Upper lobe of right lung (tissue), 1 donor: ENCODE data around the gene PFKFB4. TPM values are rescaled to one million over a fixed set of nuclear protein-coding genes. Genes with fewer than 3 reads are reported as not detected.
A peak's percentile ranks its signal among the peaks of the same experiment; 100 is the strongest.

Experiments
- ATAC-seq: fragments of 200-7000 bp; cut with Tn5 transposase; one replicate; pipeline ENCODE4 v1.9.1; 2020; ENCODE audit warnings: mild to moderate bottlenecking, moderate library complexity
- DNase-seq: peaks from one replicate; pipeline ENCODE4 v3.0.0-alpha.2; 2020
- H3K27ac ChIP-seq: fragments of 200-600 bp; one replicate; pipeline ENCODE4 v1.8.0; 2022
- H3K27me3 ChIP-seq: fragments of 200-600 bp; one replicate; pipeline ENCODE4 v1.8.0; 2022; ENCODE audit warnings: mild to moderate bottlenecking
- H3K36me3 ChIP-seq: fragments of 200-600 bp; one replicate; pipeline ENCODE4 v1.8.0; 2022
- H3K4me1 ChIP-seq: fragments of 200-600 bp; one replicate; pipeline ENCODE4 v1.8.0; 2022
- H3K4me3 ChIP-seq: fragments of 200-600 bp; one replicate; pipeline ENCODE4 v1.8.0; 2022; ENCODE audit warnings: mild to moderate bottlenecking
- H3K9me3 ChIP-seq: fragments of 200-600 bp; one replicate; pipeline ENCODE4 v1.8.0; 2022
- intact Hi-C: fragments of 100-400 bp; cut with DNase I; formaldehyde crosslinking; loops from one replicate; pipeline ENCODE4 v1.11.0; 2022
- total RNA-seq: library from RNA; stranded (reverse); fragmentation: NEBNext Ultra II Directional; extraction: Animal tissue kit (Norgen Biotek cat#: 25700); gene quantifications from one replicate; pipeline ENCODE4 v1.2.1, GENCODE V29; 2021
- TF ChIP-seq, protein P1 (sequence below): fragments of 200-600 bp; IDR thresholded peaks from one replicate; pipeline ENCODE4 v1.8.0; 2022; ENCODE audit warnings: antibody characterized with exemption
- donor health status: DM: no; HTN: yes; CAD: no; lungs with severe emphysema.

The PFKFB4 gene
- total RNA-seq, 1 donor from 2014 or later, result 11.0 TPM

DNA sequence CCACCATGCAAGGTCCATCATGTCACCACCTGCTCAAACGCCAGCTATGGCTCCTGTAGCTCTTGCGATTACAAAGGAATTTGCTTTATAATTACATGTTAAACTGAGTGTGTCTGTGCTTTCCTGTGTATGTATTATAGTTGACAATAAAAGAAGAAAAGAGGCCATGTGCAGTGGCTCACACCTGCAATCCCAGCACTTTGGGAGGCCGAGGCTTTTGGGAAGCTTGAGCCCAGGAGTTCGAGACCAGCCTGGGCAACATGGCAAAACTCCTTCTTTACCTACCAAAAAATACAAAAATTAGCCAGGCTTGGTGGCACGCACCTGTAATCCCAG, 83.0 kb downstream of the PFKFB4 start:
- peak overlapping the region; percentile 97 for H3K27ac ChIP-seq
- H3K4me3 ChIP-seq, result no peak overlapping the region
- ATAC-seq, result no peak
- no peak for DNase-seq
- H3K36me3 ChIP-seq, result peaks cover 19% of the 10 kb centered on the region
- intact Hi-C loops, result no loop called here
- TF ChIP-seq, protein P1, sequence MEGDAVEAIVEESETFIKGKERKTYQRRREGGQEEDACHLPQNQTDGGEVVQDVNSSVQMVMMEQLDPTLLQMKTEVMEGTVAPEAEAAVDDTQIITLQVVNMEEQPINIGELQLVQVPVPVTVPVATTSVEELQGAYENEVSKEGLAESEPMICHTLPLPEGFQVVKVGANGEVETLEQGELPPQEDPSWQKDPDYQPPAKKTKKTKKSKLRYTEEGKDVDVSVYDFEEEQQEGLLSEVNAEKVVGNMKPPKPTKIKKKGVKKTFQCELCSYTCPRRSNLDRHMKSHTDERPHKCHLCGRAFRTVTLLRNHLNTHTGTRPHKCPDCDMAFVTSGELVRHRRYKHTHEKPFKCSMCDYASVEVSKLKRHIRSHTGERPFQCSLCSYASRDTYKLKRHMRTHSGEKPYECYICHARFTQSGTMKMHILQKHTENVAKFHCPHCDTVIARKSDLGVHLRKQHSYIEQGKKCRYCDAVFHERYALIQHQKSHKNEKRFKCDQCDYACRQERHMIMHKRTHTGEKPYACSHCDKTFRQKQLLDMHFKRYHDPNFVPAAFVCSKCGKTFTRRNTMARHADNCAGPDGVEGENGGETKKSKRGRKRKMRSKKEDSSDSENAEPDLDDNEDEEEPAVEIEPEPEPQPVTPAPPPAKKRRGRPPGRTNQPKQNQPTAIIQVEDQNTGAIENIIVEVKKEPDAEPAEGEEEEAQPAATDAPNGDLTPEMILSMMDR, result no peak
- peaks cover 40% of the 10 kb centered on the region for H3K4me1 ChIP-seq
- no peaks in the 10 kb centered on the region for H3K27me3 ChIP-seq
- no peaks in the 10 kb centered on the region for H3K9me3 ChIP-seq

DNA sequence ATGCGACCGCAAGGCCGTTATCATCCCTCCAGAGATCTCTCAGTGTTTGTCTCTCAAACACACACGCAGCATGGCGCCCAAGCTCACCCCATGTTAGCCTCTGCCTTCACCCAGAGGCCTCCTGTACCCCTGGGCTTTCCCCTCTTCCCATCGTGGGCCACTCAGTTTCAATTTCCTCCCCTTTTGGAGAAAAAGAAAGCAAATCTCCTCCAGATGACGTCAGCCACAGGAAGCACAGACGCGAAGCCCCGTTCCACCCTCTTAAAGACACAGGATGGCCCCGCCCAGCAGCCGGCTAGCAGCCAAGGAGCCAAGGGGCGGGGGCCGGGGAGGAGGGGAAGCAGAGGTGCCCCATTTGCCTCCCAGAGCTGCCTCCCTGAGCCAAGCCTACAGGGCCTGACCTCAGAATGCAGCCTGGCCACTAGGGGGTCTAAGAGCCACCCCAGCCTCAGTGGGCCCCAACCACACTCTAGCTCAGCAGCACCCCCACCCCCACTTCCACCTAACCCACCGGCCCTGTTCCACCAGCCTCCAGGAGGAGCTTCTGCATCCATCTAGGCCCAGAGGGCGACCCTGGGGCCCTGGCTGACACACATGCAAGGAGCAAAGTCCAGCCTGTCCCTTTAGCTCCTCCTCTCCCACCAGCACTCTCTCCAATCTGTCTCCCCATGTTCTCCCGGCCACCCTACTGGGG, 83.5 kb downstream of the PFKFB4 start:
- ATAC-seq (peak; percentile 95), DNase-seq (peak; percentile 96)
- Histone ChIP-seq H3K27me3 (no peaks in the 10 kb centered on the region), H3K4me1 (peaks cover 45% of the 10 kb centered on the region), H3K27ac (peak overlapping the region; percentile 97), H3K36me3 (peaks cover 24% of the 10 kb centered on the region), H3K9me3 (no peaks in the 10 kb centered on the region), H3K4me3 (peak overlapping the region; percentile 75)
- TF ChIP-seq, protein P1, result peak; percentile 41
- intact Hi-C loops, result no loop called here

DNA sequence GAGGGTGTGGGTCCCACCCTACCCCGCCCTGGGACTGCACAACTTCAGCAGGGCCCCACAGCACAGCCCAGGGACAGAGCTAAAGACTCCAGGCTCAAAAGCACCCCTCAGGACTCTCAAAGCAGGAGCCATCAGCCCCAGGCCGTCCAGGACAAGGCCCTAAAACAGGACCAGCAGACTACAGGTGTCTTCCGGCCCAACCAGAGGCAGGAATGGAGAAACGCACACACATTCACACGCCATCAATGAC, 84.0 kb downstream of the PFKFB4 start:
- Histone ChIP-seq H3K27me3 (no peaks in the 10 kb centered on the region), H3K4me1 (peaks cover 50% of the 10 kb centered on the region), H3K27ac (peak overlapping the region; percentile 97), H3K4me3 (peak overlapping the region; percentile 75), H3K36me3 (peaks cover 29% of the 10 kb centered on the region), H3K9me3 (no peaks in the 10 kb centered on the region)
- peak; percentile 27 for ATAC-seq
- TF ChIP-seq, protein P1, result no peak
- intact Hi-C loops, result no loop called here
- DNase-seq, result peak; percentile 73

DNA sequence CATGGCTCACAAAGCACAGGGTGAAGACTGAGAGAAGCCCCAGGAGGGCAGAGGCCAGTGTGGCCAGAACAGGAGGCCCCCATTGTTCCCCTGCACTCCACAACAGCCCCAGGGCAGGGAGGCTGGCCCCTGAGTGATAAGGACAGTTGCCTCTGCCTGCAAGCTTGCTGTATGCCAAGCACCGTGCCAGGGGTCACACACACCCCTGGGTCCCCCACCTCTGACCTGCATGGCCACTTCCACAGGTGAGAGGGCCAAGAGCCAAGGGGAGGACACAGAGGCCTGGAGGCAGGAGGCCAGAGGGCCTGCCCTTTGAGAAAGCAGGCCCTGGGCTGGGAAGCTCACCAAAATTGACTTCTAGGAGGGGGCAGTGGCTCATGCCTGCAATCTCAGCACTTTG, 86.3 kb downstream of the PFKFB4 start:
- H3K9me3 ChIP-seq, result no peaks in the 10 kb centered on the region
- peaks cover 63% of the 10 kb centered on the region for H3K4me1 ChIP-seq
- H3K4me3 ChIP-seq, result no peak overlapping the region
- H3K36me3 ChIP-seq, result peaks cover 32% of the 10 kb centered on the region
- no peak for DNase-seq
- TF ChIP-seq, protein P1, result no peak
- no peak for ATAC-seq
- intact Hi-C loops, result no loop called here
- peak overlapping the region; percentile 25 for H3K27ac ChIP-seq
- H3K27me3 ChIP-seq, result no peaks in the 10 kb centered on the region

DNA sequence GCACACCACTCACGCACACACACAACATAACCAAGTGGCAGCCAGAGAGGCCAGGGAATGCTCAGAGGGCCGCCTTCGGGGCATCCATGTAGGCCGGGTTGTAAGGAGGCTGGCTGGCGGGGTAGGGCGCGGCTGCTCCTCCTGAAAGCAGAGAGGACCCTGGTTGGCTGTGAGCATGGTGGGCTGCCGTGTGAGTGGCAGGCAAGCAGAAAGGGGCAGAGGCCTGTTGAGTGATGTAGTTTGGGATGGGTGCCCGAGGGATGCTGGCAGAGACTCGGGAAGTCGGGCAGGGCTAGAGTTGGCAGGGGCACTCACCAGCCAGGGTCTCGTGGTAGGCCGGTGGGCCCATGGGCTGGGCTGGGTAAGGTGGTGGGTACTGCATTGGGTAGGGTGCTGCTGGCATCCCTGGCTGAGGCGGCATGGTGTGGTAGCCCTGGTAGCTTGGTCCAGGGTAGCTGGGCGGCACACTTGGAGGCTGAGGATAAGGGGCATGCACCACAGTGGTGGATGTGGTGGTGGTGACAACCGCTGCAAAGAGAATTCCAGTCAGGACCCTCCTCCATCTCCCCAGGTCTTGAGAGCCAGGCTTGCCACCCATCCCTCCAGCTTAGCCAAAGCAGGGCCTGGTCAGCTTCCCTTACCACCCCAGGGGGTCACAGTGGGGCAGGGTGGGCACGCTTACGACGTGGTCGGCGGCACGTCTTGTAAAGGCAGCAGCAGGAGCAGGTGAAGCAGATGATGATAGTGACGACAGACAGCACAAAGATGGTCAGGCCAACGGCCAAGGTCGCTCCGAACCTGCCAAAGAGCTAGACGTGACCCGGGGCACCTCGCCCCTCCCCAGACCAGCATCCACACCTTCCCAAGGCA, 87.3 kb downstream of the PFKFB4 start:
- intact Hi-C loops, result no loop called here
- H3K4me1 ChIP-seq, result peaks cover 70% of the 10 kb centered on the region
- H3K36me3 ChIP-seq, result peaks cover 36% of the 10 kb centered on the region
- ATAC-seq (no peak), DNase-seq (no peak)
- TF ChIP-seq, protein P1, result no peak
- H3K4me3 ChIP-seq, result no peak overlapping the region
- peak overlapping the region; percentile 100 for H3K27ac ChIP-seq
- H3K27me3 ChIP-seq, result no peaks in the 10 kb centered on the region
- no peaks in the 10 kb centered on the region for H3K9me3 ChIP-seq
